H1 (cell line): ENCODE data around the gene CDK5R1. TPM values are rescaled to one million over a fixed set of nuclear protein-coding genes. Genes with fewer than 3 reads are reported as not detected.

Experiments used
- CTCF ChIA-PET: fragments of 300-600 bp; sonication (Branson Sonifier 250); formaldehyde crosslinking; loops from one replicate; lab custom pipeline; 2021; ENCODE audit not compliant: partially characterized antibody; lab: Charles Lee
- POLR2A ChIA-PET: fragments of 300-600 bp; sonication (Branson Sonifier 250); formaldehyde crosslinking; loops from one replicate; lab custom pipeline; 2021; ENCODE audit warnings: inconsistent platforms; ENCODE audit not compliant: partially characterized antibody; lab: Charles Lee
- DNase-seq, 2 experiments: peaks; one replicate each; pipeline versions ENCODE4 v3.0.0 to v3.0.0-alpha.2; 2010 to 2022; ENCODE audit warnings: low spot score in 2 of 2, low read depth in 1 of 2, mixed read lengths in 1 of 2
- FAIRE-seq: peaks from 2 replicates; lab custom pipeline; 2011; peaks lifted over from hg19 to GRCh38; lab: Jason Lieb, UNC
- H2AFZ ChIP-seq: 2 replicates; pipeline ENCODE4 v1.8.1; 2012; ENCODE audit warnings: low read length, inconsistent platforms
- H2AK5ac ChIP-seq: 2 replicates; pipeline ENCODE4 v1.6.1; 2013; ENCODE audit warnings: low read depth, low read length
- H2BK120ac ChIP-seq: replicated peaks from 2 replicates; pipeline ENCODE3; 2013; ENCODE audit warnings: low read depth, low read length, inconsistent platforms
- H2BK12ac ChIP-seq: 2 replicates; pipeline ENCODE4 v1.6.1; 2013; ENCODE audit warnings: low read depth, low read length
- H2BK15ac ChIP-seq: 2 replicates; pipeline ENCODE4 v1.6.1; 2013; ENCODE audit warnings: low read length
- H2BK20ac ChIP-seq: 2 replicates; pipeline ENCODE4 v1.6.1; 2013; ENCODE audit warnings: low read length
- H2BK5ac ChIP-seq: 2 replicates; pipeline ENCODE4 v1.6.1; 2013; ENCODE audit warnings: low read depth, low read length
- H3K14ac ChIP-seq: 2 replicates; pipeline ENCODE4 v1.6.1; 2013; ENCODE audit warnings: inconsistent platforms; ENCODE audit not compliant: insufficient read length
- H3K18ac ChIP-seq: 2 replicates; pipeline ENCODE4 v1.6.1; 2013; ENCODE audit warnings: low read length; ENCODE audit errors: extremely low read depth
- H3K23ac ChIP-seq: 2 replicates; pipeline ENCODE4 v1.6.1; 2013; ENCODE audit warnings: inconsistent platforms; ENCODE audit not compliant: insufficient read length
- H3K23me2 ChIP-seq: 2 replicates; pipeline ENCODE4 v1.6.1; 2013; ENCODE audit warnings: low read depth, low read length
- H3K27ac ChIP-seq: 2 replicates; pipeline ENCODE4 v1.6.1; 2011; ENCODE audit warnings: low read depth, low read length, inconsistent platforms
- H3K27me3 ChIP-seq, 4 experiments: replicated peaks in 1 of 4; 1 replicate in 1 of 4; 2 replicates in 3 of 4; pipeline versions ENCODE4 v1.6.1 to v1.8.1; 2011 to 2013; ENCODE audit warnings: low read length in 3 of 4, mild to moderate bottlenecking in 3 of 4, inconsistent platforms in 2 of 4, mixed read lengths in 2 of 4, moderate library complexity in 1 of 4; ENCODE audit not compliant: control insufficient read depth in 3 of 4, insufficient read depth in 3 of 4; ENCODE audit errors: extremely low read depth in 1 of 4
- H3K36me3 ChIP-seq, 4 experiments: 2 replicates each; pipeline versions ENCODE4 v1.6.1 to v1.8.1; 2011 to 2013; ENCODE audit warnings: mild to moderate bottlenecking in 4 of 4, low read length in 3 of 4, moderate library complexity in 2 of 4, control low read depth in 1 of 4, inconsistent platforms in 1 of 4; ENCODE audit not compliant: insufficient read depth in 4 of 4, control insufficient read depth in 2 of 4
- H3K4ac ChIP-seq: replicated peaks from 2 replicates; pipeline ENCODE3; 2013; ENCODE audit warnings: low read length, low read depth, mixed read lengths, inconsistent platforms; ENCODE audit not compliant: insufficient read length
- H3K4me1 ChIP-seq, 4 experiments: replicated peaks in 1 of 4; 1 replicate in 1 of 4; 2 replicates in 3 of 4; pipeline versions ENCODE4 v1.6.1 to v1.8.1; 2011 to 2013; ENCODE audit warnings: low read length in 3 of 4, inconsistent platforms in 2 of 4, mixed read lengths in 1 of 4; ENCODE audit not compliant: insufficient read depth in 4 of 4, control insufficient read depth in 3 of 4
- H3K4me2 ChIP-seq, 2 experiments: 2 replicates each; pipeline versions ENCODE4 v1.6.1 to v1.8.1; 2011 to 2013; ENCODE audit warnings: low read depth in 2 of 2, low read length in 2 of 2, control low read depth in 1 of 2, inconsistent platforms in 1 of 2, mild to moderate bottlenecking in 1 of 2; ENCODE audit not compliant: insufficient read depth in 1 of 2
- H3K4me3 ChIP-seq, 4 experiments: fragments of 200-600, 300-600 bp in 1 of 4; sonication (generic), shearing (Covaris generic), sonication (Bioruptor Twin) in 1 of 4; 2 replicates each; pipeline versions ENCODE4 v1.5.1 to v1.8.1; 2011 to 2016; ENCODE audit warnings: low read length in 4 of 4, low read depth in 3 of 4, control low read depth in 2 of 4, inconsistent platforms in 2 of 4, mild to moderate bottlenecking in 2 of 4, mixed read lengths in 1 of 4, moderate library complexity in 1 of 4; ENCODE audit not compliant: insufficient read depth in 2 of 4; ENCODE audit errors: extremely low read depth in 1 of 4
- H3K56ac ChIP-seq: replicated peaks from 2 replicates; pipeline ENCODE3; 2013; ENCODE audit warnings: low read depth, mild to moderate bottlenecking, mixed read lengths, low read length, inconsistent platforms; ENCODE audit not compliant: insufficient read length
- H3K79me1 ChIP-seq: 2 replicates; pipeline ENCODE4 v1.6.1; 2013; ENCODE audit warnings: low read depth, low read length, control low read depth
- H3K79me2 ChIP-seq, 2 experiments: 2 replicates each; pipeline versions ENCODE4 v1.6.1 to v1.8.1; 2012 to 2013; ENCODE audit warnings: low read length in 2 of 2, mild to moderate bottlenecking in 2 of 2, inconsistent platforms in 1 of 2; ENCODE audit not compliant: insufficient read depth in 2 of 2, control insufficient read depth in 1 of 2
- H3K9ac ChIP-seq, 4 experiments: replicated peaks in 1 of 4; 1 replicate in 1 of 4; 2 replicates in 3 of 4; pipeline versions ENCODE4 v1.6.1 to v1.8.1; 2011 to 2013; ENCODE audit warnings: low read depth in 3 of 4, low read length in 3 of 4, control low read depth in 2 of 4, mild to moderate bottlenecking in 2 of 4, moderate library complexity in 2 of 4, inconsistent platforms in 1 of 4; ENCODE audit errors: extremely low read depth in 1 of 4
- H3K9me3 ChIP-seq, 2 experiments: 2 replicates each; pipeline versions ENCODE4 v1.6.1 to v1.8.1; 2012 to 2013; ENCODE audit warnings: mild to moderate bottlenecking in 2 of 2, moderate library complexity in 2 of 2, control low read depth in 1 of 2, inconsistent platforms in 1 of 2, low read depth in 1 of 2, low read length in 1 of 2, mixed read lengths in 1 of 2; ENCODE audit not compliant: insufficient read depth in 2 of 2
- H4K20me1 ChIP-seq, 2 experiments: replicated peaks in 1 of 2; 2 replicates each; pipeline versions ENCODE3 to v1.8.1; 2011 to 2013; ENCODE audit warnings: inconsistent platforms in 2 of 2, low read length in 2 of 2, mild to moderate bottlenecking in 1 of 2; ENCODE audit not compliant: insufficient read depth in 2 of 2, control insufficient read depth in 1 of 2
- H4K5ac ChIP-seq: 2 replicates; pipeline ENCODE4 v1.6.1; 2013; ENCODE audit warnings: low read length, low read depth, mixed read lengths, inconsistent platforms; ENCODE audit not compliant: insufficient read length
- H4K8ac ChIP-seq: 2 replicates; pipeline ENCODE4 v1.8.0; 2013; ENCODE audit warnings: mild to moderate bottlenecking, moderate library complexity, low read length, inconsistent platforms; ENCODE audit not compliant: insufficient read depth; ENCODE audit errors: extremely low read depth
- H4K91ac ChIP-seq: replicated peaks from 2 replicates; pipeline ENCODE3; 2013; ENCODE audit warnings: low read length, mixed read lengths, inconsistent platforms; ENCODE audit not compliant: insufficient read length
- EP300 ChIP-seq, 2 experiments: IDR thresholded peaks; 1 replicate in 1 of 2; 2 replicates in 1 of 2; pipeline ENCODE4 v1.6.1; 2011 to 2012; ENCODE audit warnings: low read depth in 2 of 2, low read length in 2 of 2, mild to moderate bottlenecking in 2 of 2, borderline replicate concordance in 1 of 2, inconsistent platforms in 1 of 2, moderate library complexity in 1 of 2
- WGBS, 2 experiments: shearing (Covaris generic) in 1 of 2; methylation state at CpG; one replicate each; pipeline versions ENCODE4 v1.1.6 to v1.1.7; 2013 to 2015; ENCODE audit warnings: low lambda C conversion rate in 2 of 2, mixed read lengths in 2 of 2, inconsistent platforms in 1 of 2, low coverage in 1 of 2, missing lambda C conversion rate in 1 of 2; ENCODE audit not compliant: insufficient replicate concordance in 2 of 2, insufficient coverage in 1 of 2, insufficient read length in 1 of 2; ENCODE audit errors: extremely low coverage in 1 of 2, missing lambda C conversion rate in 1 of 2; 5-methylcytosine and 5-hydroxymethylcytosine counted together
- polyA plus RNA-seq, 7 experiments: library from polyadenylated mRNA; depleted of rRNA in 3 of 7; stranded (reverse) in 5 of 7; unstranded in 2 of 7; fragments of >200 nt in 5 of 7; fragments of 200-250 nt in 2 of 7; gene quantifications; 1 replicate in 5 of 7; 2 replicates in 1 of 7; 4 replicates in 1 of 7; pipeline versions ENCODE4 v1.2.1 to v1.2.3, GENCODE V29; 2011 to 2013; ENCODE audit warnings: missing spikeins in 2 of 7, mixed read lengths in 2 of 7
- total RNA-seq: library from RNA; stranded (reverse); fragmentation: NEBNext Ultra II Directional; extraction: Animal tissue kit (Norgen Biotek cat#: 25700); gene quantifications from 2 replicates; pipeline ENCODE4 v1.2.1, GENCODE V29; 2021

CDK5R1 gene
- total and polyA plus RNA-seq, 2 of the 8 experiments (the other 6 are each of a cell fraction or from before 2014, with no cell fraction given) = 2.7 to 9.9 TPM

GRCh38 chr17:32453370-32453769 is 33.4 kb upstream of the CDK5R1 start:
- Histone ChIP-seq H2AFZ (no peak overlapping the region), H2BK15ac (no peak overlapping the region), H4K8ac (no peak overlapping the region), H3K56ac (no peak overlapping the region), H3K23ac (no peak overlapping the region), H4K20me1 (peaks cover 0 to 6% of the 10 kb centered on the region in 2 experiments), H2BK20ac (no peak overlapping the region), H3K4me2 (no peak overlapping the region), H3K23me2 (no peaks in the 10 kb centered on the region), H3K4ac (no peak overlapping the region), H4K91ac (no peak overlapping the region), H4K5ac (no peak overlapping the region), H3K79me2 (peaks cover 0 to 71% of the 10 kb centered on the region in 2 experiments; a peak in 2 of 4 replicates), H2BK12ac (no peak overlapping the region), H3K27me3 (no peaks in the 10 kb centered on the region), H2AK5ac (no peak overlapping the region), H3K14ac (no peak overlapping the region), H3K27ac (no peak overlapping the region), H3K18ac (no peak overlapping the region), H3K36me3 (peaks cover 10 to 80% (median 54%) of the 10 kb centered on the region in 4 experiments), H3K4me3 (no peak overlapping the region), H2BK5ac (no peak overlapping the region), H3K9ac (no peak overlapping the region), H2BK120ac (no peak overlapping the region), H3K4me1 (no peaks in the 10 kb centered on the region), H3K9me3 (no peaks in the 10 kb centered on the region), H3K79me1 (0 out of 2 replicates have a peak, but pooled peaks cover under 1% of the 10 kb centered on the region)
- DNase-seq = no peak
- ChIA-PET CTCF (interaction anchor here (0.6 to 2.9 kb wide), 4 partner anchors 8 to 304 kb away, joined by 3 to 11 read pairs (median 6); partner anchors contain the start of gene PSMD11), POLR2A (interaction anchor here (0.7 kb wide), 1 partner anchor 296 kb away, joined by 3 read pairs; no protein-coding TSS in a partner anchor)
- 93% methylated on average over 2 of the region's 2 CpGs; no CpG with 5 or more reads in 1 of the 2 experiments for WGBS, 2 experiments
- no peak for TF ChIP-seq EP300 (IDR thresholded peaks at IDR 0.05; ENCODE audit: borderline replicate concordance in 1 of 2, low read depth in 2 of 2, low read length in 2 of 2)
- no peak for FAIRE-seq
